K562 (cell line): ENCODE data around the gene INSL3. TPM values are rescaled to one million over a fixed set of nuclear protein-coding genes. Genes with fewer than 3 reads are reported as not detected.

Experiments used
- BCOR ChIP-seq: fragments of 450-650 bp; IDR thresholded peaks from 2 replicates; pipeline ENCODE4 v1.6.1; 2016
- BRD9 ChIP-seq: fragments of 450-650 bp; IDR thresholded peaks from 2 replicates; pipeline ENCODE4 v1.6.1; 2018; ENCODE audit warnings: low read depth; ENCODE audit not compliant: partially characterized antibody
- CREB1 ChIP-seq, 2 experiments: sonication (generic) in 1 of 2; formaldehyde crosslinking in 1 of 2; IDR thresholded peaks; 2 replicates each; pipeline versions ENCODE4 v1.6.1 to v1.8.0; 2012 to 2022; ENCODE audit warnings: inconsistent platforms in 1 of 2, mild to moderate bottlenecking in 1 of 2, missing genetic modification reagents in 1 of 2, moderate library complexity in 1 of 2
- EP300 ChIP-seq: IDR thresholded peaks from 2 replicates; pipeline ENCODE4 v1.6.1; 2012; ENCODE audit warnings: low read length, improper control_type of control experiment
- ERF ChIP-seq: fragments of 450-650 bp; formaldehyde crosslinking; IDR thresholded peaks from 2 replicates; pipeline ENCODE4 v1.4.0; 2020; ENCODE audit warnings: mild to moderate bottlenecking, mixed read lengths
- EZH2 ChIP-seq: IDR thresholded peaks from 2 replicates; pipeline ENCODE4 v1.6.1; 2012; ENCODE audit warnings: low read depth, mild to moderate bottlenecking, inconsistent platforms, low read length, borderline replicate concordance
- FOXM1 ChIP-seq, 2 experiments: fragments of 450-650 bp in 1 of 2; sonication (generic) in 1 of 2; formaldehyde crosslinking in 1 of 2; IDR thresholded peaks; 2 replicates each; pipeline versions ENCODE4 v1.6.1 to v1.9.0; 2017 to 2022; ENCODE audit warnings: low read depth in 2 of 2, mild to moderate bottlenecking in 2 of 2, missing genetic modification reagents in 1 of 2, moderate library complexity in 1 of 2
- MEIS2 ChIP-seq: fragments of 450-650 bp; IDR thresholded peaks from 2 replicates; pipeline ENCODE4 v1.6.1; 2014; ENCODE audit warnings: mild to moderate bottlenecking; ENCODE audit not compliant: partially characterized antibody
- NFIX ChIP-seq: fragments of 250-450 bp; sonication (Bioruptor Pico); IDR thresholded peaks from 2 replicates; pipeline ENCODE4 v1.4.0; 2020; ENCODE audit warnings: low read depth, mild to moderate bottlenecking, moderate library complexity
- NR1H2 ChIP-seq: sonication (generic); formaldehyde crosslinking; IDR thresholded peaks from 2 replicates; pipeline ENCODE4 v1.4.0; 2020; ENCODE audit warnings: mild to moderate bottlenecking, missing genetic modification reagents
- TAF7 ChIP-seq: fragments of 450-650 bp; IDR thresholded peaks from 2 replicates; pipeline ENCODE4 v1.6.1; 2016; ENCODE audit warnings: missing genetic modification characterization, missing compliant biosample characterization
- TAF9B ChIP-seq: fragments of 450-650 bp; IDR thresholded peaks from 2 replicates; pipeline ENCODE4 v1.6.1; 2018; ENCODE audit warnings: mild to moderate bottlenecking; ENCODE audit not compliant: partially characterized antibody
- TRIM24 ChIP-seq, 2 experiments: fragments of 450-650 bp; IDR thresholded peaks; 2 replicates each; pipeline ENCODE4 v1.6.1; 2016
- ZBTB1 ChIP-seq: sonication (generic); formaldehyde crosslinking; IDR thresholded peaks from 2 replicates; pipeline ENCODE4 v1.8.1; 2023; ENCODE audit warnings: missing genetic modification reagents, low read depth, mild to moderate bottlenecking, borderline replicate concordance
- ZNF217 ChIP-seq: sonication (generic); formaldehyde crosslinking; IDR thresholded peaks from 2 replicates; pipeline ENCODE4 v1.8.0; 2022; ENCODE audit warnings: mild to moderate bottlenecking, missing genetic modification reagents
- ZNF584 ChIP-seq: fragments of 200-800 bp; sonication (Bioruptor generic); IDR thresholded peaks from 2 replicates; pipeline ENCODE4 v1.6.1; 2016; ENCODE audit warnings: low read depth, mild to moderate bottlenecking, missing genetic modification characterization, missing compliant biosample characterization
- polyA plus RNA-seq, 8 experiments: library from polyadenylated mRNA; depleted of rRNA in 4 of 8; stranded (reverse) in 5 of 8; unstranded in 3 of 8; fragments of >200 nt; fragmentation: Nextera tagmentation in 2 of 8; fragmentation: Illumina TruSeq in 1 of 8; extraction: Ambion mirVana in 2 of 8; extraction: Trizol in 1 of 8; gene quantifications; 2 replicates each; pipeline versions ENCODE4 v1.2.1 to v1.2.3, GENCODE V29; 2011 to 2014; ENCODE audit warnings: inconsistent platforms in 1 of 8, missing spikeins in 1 of 8
- total RNA-seq, 7 experiments: library from RNA; depleted of rRNA in 6 of 7; stranded (reverse); fragments of >200 nt in 6 of 7; fragmentation: Illumina TruSeq in 2 of 7; extraction: Trizol in 2 of 7; gene quantifications; 2 replicates each; pipeline versions ENCODE4 v1.2.1 to v1.2.3, GENCODE V29; 2011 to 2021; ENCODE audit warnings: low replicate concordance in 1 of 7
- TF ChIP-seq, protein P1 (sequence below): fragments of 450-650 bp; formaldehyde crosslinking; IDR thresholded peaks from 2 replicates; pipeline ENCODE4 v1.4.0; 2022; ENCODE audit warnings: missing genetic modification characterization
- TF ChIP-seq, protein P2 (sequence below): fragments of 450-650 bp; IDR thresholded peaks from 2 replicates; pipeline ENCODE4 v1.6.1; 2016; ENCODE audit warnings: mild to moderate bottlenecking
- TF ChIP-seq, protein P3 (sequence below): sonication (generic); formaldehyde crosslinking; IDR thresholded peaks from 2 replicates; pipeline ENCODE4 v1.8.1; 2023; ENCODE audit warnings: missing genetic modification reagents, mild to moderate bottlenecking, borderline replicate concordance

The INSL3 gene
- total and polyA plus RNA-seq, 9 of the 15 experiments (the other 6 are each of a cell fraction or from before 2014, with no cell fraction given): not detected

DNA sequence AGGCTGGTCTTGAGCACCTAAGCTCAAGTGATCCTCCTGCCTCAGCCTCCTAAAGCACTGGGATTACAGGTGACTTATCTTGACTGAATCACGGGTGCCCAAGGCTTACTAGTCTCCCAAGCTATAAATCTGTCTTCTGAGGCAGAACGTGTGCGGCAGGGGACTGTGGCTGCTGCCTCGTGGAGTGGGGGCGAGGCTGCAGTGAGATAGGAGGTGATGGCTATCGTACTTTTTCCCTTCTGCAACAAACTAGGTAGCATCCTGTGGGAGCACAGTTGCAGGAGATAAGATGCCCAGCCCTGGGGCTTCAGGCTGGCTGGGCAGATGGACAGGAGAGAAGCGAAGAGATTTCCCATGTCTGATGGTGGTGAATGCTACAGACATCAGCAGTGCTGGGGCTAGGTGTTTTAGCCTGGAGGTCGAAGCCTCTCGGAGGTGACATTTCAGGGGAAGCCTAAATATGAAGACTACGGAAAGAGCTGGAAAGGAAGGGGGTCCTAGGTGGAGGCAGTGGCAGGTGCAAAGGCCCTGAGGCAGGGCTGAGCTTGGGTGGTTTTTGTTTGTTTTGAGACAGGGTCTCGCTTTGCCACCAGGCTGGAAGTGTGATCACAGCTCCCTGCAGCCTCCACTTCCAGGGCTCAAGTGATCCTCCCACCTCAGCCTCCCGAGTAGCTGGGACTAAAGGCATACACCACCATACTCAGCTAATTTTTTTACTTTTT, 19.0 kb downstream of the INSL3 start (continued):
- TF ChIP-seq NFIX (CRISPR knock-in tag): no peak
- TF ChIP-seq TRIM24 (IDR thresholded peaks at IDR 0.05): no peak
- no peak for TF ChIP-seq EP300
- TF ChIP-seq, protein P1, sequence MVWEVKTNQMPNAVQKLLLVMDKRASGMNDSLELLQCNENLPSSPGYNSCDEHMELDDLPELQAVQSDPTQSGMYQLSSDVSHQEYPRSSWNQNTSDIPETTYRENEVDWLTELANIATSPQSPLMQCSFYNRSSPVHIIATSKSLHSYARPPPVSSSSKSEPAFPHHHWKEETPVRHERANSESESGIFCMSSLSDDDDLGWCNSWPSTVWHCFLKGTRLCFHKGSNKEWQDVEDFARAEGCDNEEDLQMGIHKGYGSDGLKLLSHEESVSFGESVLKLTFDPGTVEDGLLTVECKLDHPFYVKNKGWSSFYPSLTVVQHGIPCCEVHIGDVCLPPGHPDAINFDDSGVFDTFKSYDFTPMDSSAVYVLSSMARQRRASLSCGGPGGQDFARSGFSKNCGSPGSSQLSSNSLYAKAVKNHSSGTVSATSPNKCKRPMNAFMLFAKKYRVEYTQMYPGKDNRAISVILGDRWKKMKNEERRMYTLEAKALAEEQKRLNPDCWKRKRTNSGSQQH (CRISPR knock-in tag): no peak
- no peak for TF ChIP-seq FOXM1 (IDR thresholded peaks at IDR 0.05; ENCODE audit: low read depth)
- TF ChIP-seq FOXM1 (CRISPR knock-in tag; IDR thresholded peaks at IDR 0.05; ENCODE audit: low read depth): no peak
- TF ChIP-seq ZNF217 (CRISPR knock-in tag): no peak
- no peak for TF ChIP-seq BRD9
- no peak for TF ChIP-seq TAF7 (tag)
- TF ChIP-seq, protein P2, sequence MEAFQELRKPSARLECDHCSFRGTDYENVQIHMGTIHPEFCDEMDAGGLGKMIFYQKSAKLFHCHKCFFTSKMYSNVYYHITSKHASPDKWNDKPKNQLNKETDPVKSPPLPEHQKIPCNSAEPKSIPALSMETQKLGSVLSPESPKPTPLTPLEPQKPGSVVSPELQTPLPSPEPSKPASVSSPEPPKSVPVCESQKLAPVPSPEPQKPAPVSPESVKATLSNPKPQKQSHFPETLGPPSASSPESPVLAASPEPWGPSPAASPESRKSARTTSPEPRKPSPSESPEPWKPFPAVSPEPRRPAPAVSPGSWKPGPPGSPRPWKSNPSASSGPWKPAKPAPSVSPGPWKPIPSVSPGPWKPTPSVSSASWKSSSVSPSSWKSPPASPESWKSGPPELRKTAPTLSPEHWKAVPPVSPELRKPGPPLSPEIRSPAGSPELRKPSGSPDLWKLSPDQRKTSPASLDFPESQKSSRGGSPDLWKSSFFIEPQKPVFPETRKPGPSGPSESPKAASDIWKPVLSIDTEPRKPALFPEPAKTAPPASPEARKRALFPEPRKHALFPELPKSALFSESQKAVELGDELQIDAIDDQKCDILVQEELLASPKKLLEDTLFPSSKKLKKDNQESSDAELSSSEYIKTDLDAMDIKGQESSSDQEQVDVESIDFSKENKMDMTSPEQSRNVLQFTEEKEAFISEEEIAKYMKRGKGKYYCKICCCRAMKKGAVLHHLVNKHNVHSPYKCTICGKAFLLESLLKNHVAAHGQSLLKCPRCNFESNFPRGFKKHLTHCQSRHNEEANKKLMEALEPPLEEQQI: no peak
- TF ChIP-seq ERF (CRISPR knock-in tag): no peak
- no peak for TF ChIP-seq ZBTB1 (CRISPR knock-in tag)
- peak; percentile 44; the same call in 1 of the 2 replicates for TF ChIP-seq BCOR
- TF ChIP-seq NR1H2 (CRISPR knock-in tag): no peak
- no peak for TF ChIP-seq CREB1 (IDR thresholded peaks at IDR 0.05)
- TF ChIP-seq CREB1 (CRISPR knock-in tag; IDR thresholded peaks at IDR 0.05): no peak
- TF ChIP-seq MEIS2: peak; percentile 83
- TF ChIP-seq, protein P3, sequence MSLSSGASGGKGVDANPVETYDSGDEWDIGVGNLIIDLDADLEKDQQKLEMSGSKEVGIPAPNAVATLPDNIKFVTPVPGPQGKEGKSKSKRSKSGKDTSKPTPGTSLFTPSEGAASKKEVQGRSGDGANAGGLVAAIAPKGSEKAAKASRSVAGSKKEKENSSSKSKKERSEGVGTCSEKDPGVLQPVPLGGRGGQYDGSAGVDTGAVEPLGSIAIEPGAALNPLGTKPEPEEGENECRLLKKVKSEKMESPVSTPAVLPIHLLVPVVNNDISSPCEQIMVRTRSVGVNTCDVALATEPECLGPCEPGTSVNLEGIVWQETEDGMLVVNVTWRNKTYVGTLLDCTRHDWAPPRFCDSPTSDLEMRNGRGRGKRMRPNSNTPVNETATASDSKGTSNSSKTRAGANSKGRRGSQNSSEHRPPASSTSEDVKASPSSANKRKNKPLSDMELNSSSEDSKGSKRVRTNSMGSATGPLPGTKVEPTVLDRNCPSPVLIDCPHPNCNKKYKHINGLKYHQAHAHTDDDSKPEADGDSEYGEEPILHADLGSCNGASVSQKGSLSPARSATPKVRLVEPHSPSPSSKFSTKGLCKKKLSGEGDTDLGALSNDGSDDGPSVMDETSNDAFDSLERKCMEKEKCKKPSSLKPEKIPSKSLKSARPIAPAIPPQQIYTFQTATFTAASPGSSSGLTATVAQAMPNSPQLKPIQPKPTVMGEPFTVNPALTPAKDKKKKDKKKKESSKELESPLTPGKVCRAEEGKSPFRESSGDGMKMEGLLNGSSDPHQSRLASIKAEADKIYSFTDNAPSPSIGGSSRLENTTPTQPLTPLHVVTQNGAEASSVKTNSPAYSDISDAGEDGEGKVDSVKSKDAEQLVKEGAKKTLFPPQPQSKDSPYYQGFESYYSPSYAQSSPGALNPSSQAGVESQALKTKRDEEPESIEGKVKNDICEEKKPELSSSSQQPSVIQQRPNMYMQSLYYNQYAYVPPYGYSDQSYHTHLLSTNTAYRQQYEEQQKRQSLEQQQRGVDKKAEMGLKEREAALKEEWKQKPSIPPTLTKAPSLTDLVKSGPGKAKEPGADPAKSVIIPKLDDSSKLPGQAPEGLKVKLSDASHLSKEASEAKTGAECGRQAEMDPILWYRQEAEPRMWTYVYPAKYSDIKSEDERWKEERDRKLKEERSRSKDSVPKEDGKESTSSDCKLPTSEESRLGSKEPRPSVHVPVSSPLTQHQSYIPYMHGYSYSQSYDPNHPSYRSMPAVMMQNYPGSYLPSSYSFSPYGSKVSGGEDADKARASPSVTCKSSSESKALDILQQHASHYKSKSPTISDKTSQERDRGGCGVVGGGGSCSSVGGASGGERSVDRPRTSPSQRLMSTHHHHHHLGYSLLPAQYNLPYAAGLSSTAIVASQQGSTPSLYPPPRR: no peak
- no peak for TF ChIP-seq ZNF584
- TF ChIP-seq EZH2: no peak
- TF ChIP-seq TAF9B: no peak
